Right kidney (tissue), 9 donors: ENCODE results near the gene ADCY5.
"Not testable (repeated sequence)": the region's sequence is repeated elsewhere in the genome, so short reads cannot be mapped to it uniquely, and the experiment has no call there.

ENCODE experiments used
- DNase-seq: peaks from one replicate; pipeline ENCODE4 v3.0.0-alpha.2; 2016
- long read RNA-seq, 8 donors: transcript quantifications; one replicate each; lab custom pipeline, GENCODE V29; 2026

ADCY5 gene
- long read RNA-seq, donor 1, full-length matches to known transcripts: 1 of 1 reads
- long read RNA-seq, donor 1, partial matches to known transcripts: 0 of 1 reads
- long read RNA-seq, donor 1, other reads (novel, unspliced or antisense): 0 of 1 reads
- long read RNA-seq, donor 2: 0 reads
- long read RNA-seq, donor 3: 0 reads
- long read RNA-seq, donor 4: 0 reads
- long read RNA-seq, donor 5, partial matches to known transcripts: 0 of 1 reads
- long read RNA-seq, donor 5, other reads (novel, unspliced or antisense): 0 of 1 reads
- long read RNA-seq, donor 6: 0 reads
- long read RNA-seq, donor 7: 0 reads
- long read RNA-seq, donor 8: 0 reads

GRCh38 chr3:123448536-123449101 is at the start of gene ADCY5:
Gene ADCY5, minus strand, starts transcription at chr3:123449090. Its CDS starts 545 bp downstream, at chr3:123448545.
- DNase-seq: peak; percentile 73

- no peak for DNase-seq
Measured at GRCh38 chr3:123493912-123494311, 45.0 kb upstream of the ADCY5 start.

DNA sequence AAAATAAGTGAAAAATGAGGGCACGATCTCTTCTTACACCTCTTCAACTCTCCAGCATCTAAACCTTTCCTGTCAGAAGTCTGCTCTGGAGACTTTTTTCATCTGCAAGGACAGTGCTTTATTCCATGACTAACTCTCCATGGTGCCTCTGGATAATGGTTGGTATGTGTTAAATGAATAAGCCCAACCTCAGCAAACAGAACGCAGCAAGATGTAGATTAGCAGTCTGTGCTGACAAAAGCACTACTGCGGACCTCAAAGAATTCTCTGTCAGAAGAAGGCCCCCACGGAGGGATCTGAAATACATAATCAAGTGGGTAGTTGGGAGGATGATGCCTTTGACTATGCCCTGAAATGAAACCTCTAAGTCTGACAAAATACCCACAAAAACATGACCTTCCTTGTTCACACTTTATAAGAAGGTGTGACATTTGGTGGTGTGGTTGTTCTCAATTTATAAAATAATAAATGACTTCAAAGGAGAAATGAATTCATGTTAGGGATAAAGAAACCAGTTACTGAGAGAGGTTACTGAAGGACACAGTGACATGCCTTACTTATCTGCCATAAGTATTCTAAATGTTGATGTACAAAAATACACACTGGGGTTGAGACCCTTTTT is 43.2 kb upstream of the ADCY5 start:
- no peak for DNase-seq

GRCh38 chr3:123489400-123490004 is 40.6 kb upstream of the ADCY5 start:
- peak; percentile 54 for DNase-seq

DNA sequence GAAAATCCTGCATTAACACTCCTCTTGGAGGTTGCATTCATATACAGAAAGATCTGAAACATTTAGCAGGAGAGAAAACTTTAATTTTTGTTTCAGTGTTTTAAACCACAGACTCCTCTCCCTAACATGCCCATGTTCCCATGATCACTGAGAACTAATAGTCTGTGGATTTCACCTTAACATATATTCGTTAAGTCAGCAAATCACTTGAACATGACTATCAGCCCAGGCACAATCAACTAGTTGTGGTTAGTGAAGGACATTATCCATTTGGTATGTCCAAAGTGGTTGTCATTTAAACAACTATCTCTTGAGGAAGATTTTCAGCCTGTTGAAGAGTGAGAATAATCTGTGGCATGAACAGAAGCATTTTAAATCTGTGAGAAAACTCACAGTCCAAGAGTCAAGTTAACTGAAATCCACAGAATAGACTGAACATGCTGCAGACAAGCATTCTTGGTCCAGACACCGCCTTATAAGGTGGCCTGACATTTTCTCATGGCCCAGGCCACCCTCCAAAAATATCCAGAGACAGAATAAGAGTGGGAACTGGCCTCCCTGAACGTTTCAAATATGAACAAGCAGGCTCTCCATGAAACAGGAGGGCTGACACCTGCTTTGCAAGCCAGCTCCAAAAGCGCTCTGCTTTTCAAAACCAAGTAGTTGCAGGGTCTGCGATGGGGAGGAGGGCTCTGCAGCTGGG is 39.9 kb upstream of the ADCY5 start:
- no peak for DNase-seq

DNA sequence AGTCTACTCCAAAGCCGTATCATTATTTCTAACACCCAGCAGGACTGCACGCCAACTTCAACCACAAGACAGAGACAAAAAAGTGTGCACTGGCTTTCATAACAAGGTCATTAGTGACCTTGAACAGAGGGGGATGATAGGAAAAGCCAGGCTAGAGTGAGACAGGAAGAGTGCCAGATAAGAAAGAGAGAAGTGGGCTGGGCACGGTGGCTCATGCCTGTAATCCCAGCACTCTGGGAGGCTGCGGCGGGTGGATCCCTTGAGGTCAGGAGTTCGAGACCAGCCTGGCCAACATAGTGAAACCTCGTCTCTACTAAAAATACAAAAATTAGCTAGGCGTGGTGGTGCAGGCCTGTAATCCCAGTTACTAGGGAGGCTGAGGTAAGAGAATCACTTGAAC is 38.2 kb upstream of the ADCY5 start:
- DNase-seq: not testable (repeated sequence)

- DNase-seq: no peak
Measured at GRCh38 chr3:123486460-123486859, 37.6 kb upstream of the ADCY5 start.

DNA sequence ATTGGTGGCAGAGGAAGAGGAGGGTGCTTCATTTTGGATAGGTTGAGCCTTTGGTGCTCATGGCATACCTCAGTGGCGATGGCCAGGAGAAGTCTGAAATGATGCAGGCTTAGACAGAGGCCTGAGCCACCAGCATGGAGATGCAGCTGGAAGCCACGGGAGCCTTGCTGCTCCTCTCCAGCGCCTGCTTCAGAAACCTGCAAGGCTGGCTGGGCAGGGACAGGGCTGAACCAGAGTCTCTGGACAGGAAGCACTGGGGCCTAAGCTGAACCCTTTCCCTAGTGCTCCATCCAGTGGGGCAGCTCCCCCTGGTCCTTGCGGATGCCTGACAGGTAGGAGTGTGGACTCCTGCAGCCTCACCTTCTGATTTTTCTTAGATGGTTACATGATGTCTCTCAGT is 36.7 kb upstream of the ADCY5 start:
- no peak for DNase-seq

DNA sequence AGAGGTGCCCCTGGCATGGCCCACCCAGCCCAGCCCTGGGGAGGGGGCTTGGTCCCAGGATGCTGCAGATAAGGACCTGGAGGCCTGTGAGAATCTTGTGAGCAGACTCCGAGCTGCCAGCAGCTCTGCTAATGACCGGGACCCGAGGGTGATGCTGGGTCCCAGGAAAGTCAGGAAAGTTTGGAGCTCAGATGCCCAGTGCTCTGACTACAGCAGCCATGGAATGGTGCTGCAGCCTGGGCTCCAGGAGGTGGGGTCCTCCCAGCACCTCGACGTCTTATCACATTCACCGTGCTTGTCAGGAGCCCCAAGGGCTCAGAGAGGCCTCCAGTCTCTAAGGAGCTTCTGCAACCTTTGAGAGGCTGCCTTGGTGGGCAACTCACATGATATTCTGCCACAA is 34.3 kb upstream of the ADCY5 start:
- DNase-seq: no peak

- no peak for DNase-seq
Measured at GRCh38 chr3:123481722-123482457, 33.0 kb upstream of the ADCY5 start.

- DNase-seq: no peak
Measured at GRCh38 chr3:123481071-123481470, 32.2 kb upstream of the ADCY5 start.

DNA sequence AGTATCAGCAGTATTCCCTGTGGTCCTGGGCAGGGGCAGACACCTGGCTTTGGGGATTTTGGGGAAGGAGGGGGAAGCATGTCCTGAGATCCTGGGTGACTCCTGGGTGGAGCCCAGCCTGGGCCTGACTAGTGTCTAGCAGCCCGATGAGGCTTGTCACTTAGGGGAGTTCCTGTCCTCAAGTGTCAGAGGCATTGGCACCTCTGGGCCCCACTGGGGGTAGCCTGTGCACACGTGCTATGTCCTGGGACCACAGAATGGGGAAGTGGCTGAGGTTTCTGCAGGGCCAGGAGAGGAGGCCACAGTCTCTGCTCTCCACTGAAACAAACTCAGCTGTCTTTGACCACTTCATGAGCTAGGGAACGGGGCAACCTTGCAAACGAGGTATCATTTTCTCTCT is 31.5 kb upstream of the ADCY5 start:
- DNase-seq: no peak

DNA sequence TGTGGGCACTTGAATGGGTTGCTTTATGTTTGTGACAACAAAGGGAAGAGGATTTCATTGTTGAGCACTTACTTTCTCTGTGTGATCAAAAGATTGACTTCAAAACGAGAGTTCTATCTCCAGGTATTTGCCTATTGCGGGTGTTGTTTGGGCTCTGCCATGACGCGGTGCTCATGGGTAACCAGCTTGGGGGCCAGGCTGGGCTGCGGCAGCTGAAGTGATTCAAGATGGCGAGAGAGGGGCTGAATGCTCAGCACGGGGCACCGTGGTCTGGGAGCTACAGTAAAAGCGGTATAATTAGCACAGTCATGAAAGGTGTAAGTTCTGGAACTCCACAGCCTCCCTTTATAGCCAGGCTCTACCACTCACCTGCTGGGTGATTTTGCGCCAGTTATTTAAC is 31.0 kb upstream of the ADCY5 start:
- no peak for DNase-seq

DNA sequence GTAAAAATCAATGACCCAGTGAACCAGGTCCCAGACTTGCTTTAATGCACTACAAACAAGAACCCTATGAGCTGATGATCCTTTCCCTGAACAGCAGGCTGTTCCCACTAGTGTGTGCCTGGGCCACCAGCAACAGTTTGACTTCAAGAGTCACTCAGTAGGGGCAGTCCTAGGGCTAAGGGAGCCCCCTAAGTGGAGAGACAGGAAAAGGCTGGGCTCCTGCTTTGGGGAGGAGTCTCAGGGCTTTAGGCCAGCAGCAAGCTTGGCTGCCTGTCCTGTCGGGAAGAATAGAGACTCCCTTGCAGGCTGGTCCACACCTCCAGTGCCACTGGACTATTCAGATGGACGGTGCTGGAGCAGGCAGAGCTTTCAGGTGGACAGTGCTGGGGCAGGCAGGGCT is 29.4 kb upstream of the ADCY5 start:
- no peak for DNase-seq

GRCh38 chr3:123476967-123477750 is 28.3 kb upstream of the ADCY5 start:
- DNase-seq: no peak

DNA sequence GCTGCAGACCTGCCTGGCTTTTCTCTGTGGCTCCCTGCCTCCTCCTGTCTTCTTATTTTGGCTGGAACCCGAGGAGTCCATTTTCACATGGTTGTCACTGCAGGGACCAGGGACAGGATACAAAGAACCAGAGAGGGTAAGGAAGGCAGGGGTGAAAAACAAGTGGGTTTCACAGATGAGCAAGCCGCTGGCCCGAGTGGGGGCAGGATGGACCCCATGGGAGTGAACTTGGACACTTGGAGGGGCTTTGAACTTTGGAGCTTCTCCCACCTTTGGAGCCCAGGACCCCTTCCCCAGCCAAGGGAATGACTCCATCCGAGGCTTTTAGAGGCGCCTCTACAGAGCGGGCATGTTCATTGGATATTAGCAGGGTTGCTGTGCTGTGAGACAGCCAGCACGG is 26.9 kb upstream of the ADCY5 start:
- DNase-seq: no peak

DNA sequence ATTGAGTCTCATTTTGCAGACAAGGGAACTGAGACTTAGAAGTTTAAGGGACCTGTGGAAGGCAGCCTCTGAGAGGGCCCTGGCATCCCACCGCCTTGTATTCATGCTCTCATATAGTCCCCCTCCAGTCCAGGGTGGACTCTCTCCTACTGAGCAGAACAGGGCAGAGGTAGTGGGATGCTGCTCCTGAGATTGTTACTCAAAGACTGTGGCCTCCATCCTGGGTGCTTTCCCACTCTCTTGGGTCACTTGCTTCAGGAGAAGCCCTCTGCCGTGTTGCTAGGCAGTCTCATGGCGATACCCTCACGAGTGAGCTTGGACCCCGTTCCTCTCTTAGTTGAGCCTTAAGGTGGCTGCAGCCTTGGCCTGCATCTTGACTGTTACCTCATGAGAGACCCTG is 22.2 kb upstream of the ADCY5 start:
- no peak for DNase-seq

DNA sequence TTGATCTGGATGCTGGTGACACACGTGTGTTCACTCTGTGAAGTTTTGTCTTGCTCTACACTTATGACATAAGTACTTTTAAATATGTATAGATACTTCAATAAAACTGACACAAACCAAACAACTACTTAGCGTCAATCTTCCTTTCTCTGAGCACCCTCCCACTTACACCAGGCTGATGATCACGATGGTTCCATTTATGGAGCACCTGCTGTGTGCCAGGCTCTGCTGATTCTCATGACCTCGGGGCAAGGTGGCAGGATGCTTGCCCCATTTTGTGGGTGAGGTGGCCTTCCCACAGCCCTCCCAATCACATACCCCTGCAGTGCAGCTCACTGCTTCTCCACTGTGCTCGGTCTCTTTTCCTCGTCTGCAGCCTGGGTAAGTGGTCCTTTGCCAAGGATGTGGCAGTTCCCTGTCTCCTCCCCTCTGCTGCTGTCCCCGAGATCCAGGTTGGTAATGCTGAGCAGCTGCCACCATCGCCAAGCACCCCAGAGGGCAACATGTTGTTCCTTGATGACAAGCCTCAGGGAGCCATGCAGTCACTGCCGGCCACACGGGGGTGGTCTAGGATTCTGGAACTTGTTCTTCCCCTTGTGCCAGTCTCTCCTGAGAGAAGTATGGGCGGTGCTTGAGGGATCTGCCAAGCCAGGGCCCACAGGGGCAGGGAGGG is 20.6 kb upstream of the ADCY5 start:
- DNase-seq: no peak

GRCh38 chr3:123467046-123467445 is 18.2 kb upstream of the ADCY5 start:
- DNase-seq: no peak

DNA sequence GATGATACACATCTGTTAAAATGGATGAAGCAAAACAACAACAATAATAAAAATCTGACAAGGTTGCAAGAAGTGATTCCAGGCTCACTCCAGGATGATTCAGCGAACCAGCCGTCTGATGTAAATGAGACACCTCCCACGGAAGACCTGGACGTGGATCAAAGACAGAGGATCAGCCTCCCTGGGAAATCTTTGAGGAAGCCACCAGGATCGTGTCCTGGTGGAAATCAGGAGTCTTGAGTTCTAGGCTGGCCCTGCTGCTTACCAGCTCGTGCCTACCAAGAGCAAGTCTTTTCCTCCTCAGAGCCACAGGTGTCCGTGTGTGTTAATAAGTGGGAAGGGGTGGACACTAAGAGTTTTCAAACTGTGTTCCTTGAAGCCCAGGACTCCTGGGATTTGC is 15.3 kb upstream of the ADCY5 start:
- no peak for DNase-seq

- no peak for DNase-seq
Measured at GRCh38 chr3:123459862-123460261, 11.0 kb upstream of the ADCY5 start.
